GM12801 (cell line): ENCODE measurements around the gene MTMR12.

ENCODE experiments used
- TF ChIP-seq, protein P1 (sequence below): IDR thresholded peaks from one replicate; pipeline ENCODE4 v1.5.1; 2011; ENCODE audit warnings: control low read depth; ENCODE audit not compliant: insufficient read length; ENCODE audit errors: extremely low read depth

The MTMR12 gene

DNA sequence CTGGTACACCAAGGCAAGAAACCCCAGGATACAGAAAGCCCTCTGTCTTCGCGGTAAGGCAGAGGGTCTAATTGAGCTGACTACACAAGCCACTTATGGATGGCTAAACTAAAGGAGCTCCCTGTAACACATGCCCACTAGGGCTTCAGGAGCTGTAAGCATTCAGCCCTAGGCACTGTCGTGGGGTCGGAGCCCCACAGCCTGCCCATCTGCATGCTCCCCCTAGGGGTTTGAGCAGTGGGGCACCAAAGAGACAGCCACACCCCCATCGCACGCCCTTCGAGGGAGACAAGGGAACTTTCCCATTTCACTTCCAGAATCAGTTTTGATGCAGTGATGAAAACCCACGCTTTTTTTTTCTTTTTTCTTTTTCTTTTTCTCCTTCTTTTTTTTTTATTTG is 11.0 kb upstream of the MTMR12 start:
- TF ChIP-seq, protein P1, sequence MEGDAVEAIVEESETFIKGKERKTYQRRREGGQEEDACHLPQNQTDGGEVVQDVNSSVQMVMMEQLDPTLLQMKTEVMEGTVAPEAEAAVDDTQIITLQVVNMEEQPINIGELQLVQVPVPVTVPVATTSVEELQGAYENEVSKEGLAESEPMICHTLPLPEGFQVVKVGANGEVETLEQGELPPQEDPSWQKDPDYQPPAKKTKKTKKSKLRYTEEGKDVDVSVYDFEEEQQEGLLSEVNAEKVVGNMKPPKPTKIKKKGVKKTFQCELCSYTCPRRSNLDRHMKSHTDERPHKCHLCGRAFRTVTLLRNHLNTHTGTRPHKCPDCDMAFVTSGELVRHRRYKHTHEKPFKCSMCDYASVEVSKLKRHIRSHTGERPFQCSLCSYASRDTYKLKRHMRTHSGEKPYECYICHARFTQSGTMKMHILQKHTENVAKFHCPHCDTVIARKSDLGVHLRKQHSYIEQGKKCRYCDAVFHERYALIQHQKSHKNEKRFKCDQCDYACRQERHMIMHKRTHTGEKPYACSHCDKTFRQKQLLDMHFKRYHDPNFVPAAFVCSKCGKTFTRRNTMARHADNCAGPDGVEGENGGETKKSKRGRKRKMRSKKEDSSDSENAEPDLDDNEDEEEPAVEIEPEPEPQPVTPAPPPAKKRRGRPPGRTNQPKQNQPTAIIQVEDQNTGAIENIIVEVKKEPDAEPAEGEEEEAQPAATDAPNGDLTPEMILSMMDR = no peak

- TF ChIP-seq, protein P1 = no peak
Observed at GRCh38 chr5:32322882-32323281, 10.1 kb upstream of the MTMR12 start.

GRCh38 chr5:32320576-32320975 is 7.8 kb upstream of the MTMR12 start:
- TF ChIP-seq, protein P1 = no peak

- TF ChIP-seq, protein P1 = no peak
Observed at GRCh38 chr5:32319926-32320543, 7.3 kb upstream of the MTMR12 start.

DNA sequence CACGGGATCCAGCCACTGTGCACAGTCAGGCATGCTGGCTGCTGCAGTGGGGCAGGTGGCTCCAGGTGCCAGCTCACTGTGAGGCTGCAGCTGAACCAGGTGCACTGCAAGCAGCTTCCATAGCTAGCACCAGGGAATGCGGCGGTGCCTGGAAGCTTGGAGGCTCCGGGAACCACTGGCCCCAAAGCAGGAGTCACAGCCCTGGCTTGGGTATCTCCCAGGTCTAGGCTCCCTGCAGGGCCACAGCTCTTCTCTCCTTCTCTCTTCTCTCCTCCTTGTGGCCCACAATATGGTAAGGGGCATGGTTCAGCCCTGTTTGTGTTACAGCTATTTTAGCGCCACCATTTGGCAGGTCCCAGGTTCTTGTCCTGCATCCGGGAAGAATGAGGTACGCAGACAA is 6.7 kb upstream of the MTMR12 start:
- TF ChIP-seq, protein P1 = no peak

DNA sequence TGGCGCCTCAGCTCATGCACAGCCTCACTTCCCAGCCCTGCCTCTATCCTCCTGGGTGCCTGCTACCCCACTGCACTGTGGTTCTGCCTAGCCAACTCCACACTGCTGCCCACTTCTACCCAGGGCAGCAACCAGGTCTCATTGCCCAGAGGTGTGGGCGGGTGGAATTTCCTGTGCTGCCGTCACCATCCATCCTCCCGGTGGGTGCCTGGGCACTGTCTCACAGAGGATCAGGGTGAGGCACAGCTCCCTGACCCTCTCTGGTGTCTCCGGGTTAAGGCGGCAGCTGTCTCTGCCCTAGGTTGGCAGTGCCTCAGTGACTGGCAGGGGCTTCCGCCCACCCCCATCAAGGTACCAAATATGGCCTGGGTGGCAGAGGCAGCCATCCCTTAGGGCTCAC is 4.3 kb upstream of the MTMR12 start:
- TF ChIP-seq, protein P1 = no peak

DNA sequence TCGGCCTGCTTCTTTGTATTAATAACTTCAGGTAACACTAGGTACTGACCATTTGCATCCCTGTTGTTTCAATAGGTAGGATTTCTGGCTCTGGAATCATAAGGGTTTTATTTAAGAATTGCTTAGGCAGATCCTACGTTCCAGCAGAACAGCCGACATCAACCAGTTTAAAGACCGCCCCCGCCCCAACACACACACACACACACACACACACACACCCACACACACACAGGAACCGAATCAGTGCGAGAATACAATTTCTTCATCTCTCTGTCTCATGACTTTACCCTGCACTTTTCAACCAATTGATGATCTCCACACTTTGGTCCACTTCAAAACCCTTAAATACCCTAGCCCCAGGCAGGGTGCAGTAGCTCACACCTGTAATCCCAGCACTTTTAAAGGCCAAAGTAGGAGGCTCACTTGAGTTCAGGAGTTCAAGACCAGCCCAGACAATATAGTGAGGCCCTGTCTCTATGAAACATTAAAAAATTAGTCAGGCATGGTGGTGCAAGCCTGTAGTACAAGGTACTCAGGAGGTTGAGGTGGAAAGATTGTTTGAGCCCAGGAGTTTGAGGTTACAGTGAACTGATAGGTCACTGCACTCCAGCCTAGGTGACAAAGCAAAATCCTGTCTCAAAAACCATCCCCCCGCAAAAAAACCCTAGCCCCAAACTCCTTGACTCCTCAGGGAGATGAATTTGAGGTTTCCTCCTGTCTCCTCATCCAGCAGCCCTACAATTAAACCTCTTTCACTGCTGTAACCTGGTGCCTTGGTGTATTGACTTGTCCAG is 2.7 kb upstream of the MTMR12 start:
- TF ChIP-seq, protein P1 = no peak
